HG03064 (cell line): ENCODE data around the gene KRT24.

Source experiments
- ATAC-seq: cut with Tn5 transposase; IDR thresholded peaks from one replicate; pipeline ENCODE4 v1.9.1; 2021; ENCODE audit warnings: low read depth; ENCODE audit not compliant: unreplicated experiment

The KRT24 gene

GRCh38 chr17:40695874-40696472 is 7.6 kb downstream of the KRT24 start:
- ATAC-seq: no peak

DNA sequence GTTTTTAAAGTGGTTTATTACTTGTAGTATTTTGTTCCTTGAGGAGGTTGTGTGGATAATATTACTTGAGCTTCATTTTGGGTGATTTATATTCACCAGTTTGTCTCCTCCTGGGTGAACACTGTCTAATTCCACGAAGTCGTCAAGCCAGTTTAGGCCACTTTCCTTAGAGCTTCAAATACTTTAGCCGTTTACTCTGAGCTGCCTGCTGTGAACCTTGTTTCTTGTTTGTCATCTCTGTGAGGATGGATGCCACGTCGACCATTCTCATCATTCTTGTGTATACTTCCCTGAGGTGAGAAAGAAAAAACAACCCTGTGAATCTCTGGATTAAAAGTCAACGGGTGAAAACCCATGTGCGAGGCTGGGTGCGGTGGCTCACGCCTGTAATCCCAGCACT is 9.0 kb downstream of the KRT24 start:
- no peak for ATAC-seq

DNA sequence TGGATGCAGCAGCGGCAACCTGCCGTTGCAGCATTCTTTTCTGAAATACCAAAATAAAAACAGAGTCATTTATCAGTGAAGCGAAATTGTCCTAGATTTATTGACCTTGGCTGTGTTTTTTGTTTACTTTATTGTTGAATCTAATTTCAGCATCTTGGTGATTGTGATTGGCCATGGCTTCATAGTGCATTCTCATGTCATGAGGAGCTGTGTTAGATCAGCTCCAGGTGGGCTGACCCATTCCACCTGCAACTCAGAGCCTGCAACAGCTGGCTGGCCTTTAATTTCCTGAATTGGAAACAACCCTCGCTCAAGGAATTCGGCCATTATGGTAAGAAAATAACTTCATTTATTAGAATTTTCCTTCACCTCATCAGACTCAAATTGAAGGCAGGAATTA is 16.4 kb downstream of the KRT24 start:
- ATAC-seq: no peak

- ATAC-seq: no peak
These were observed 17.4 kb downstream of the KRT24 start for GRCh38 chr17:40686192-40686591.

DNA sequence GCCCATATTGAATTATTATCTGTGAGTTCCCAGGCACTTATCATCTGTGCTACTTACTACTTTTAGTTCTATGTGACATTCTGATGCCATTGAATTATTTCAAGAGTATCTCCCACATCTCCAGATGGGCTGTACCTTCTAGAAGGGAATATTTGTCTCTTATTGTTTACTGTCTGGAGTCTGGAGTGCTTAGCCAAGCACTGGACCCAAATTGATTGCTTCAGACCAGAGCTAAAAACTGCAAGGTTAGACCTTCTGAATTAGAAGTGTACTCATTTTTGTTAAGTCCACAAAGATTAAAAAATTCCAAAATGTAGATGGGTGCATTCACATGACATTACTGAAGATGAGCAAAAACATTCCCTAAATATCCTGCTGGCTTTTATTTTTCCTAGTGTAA is 22.6 kb downstream of the KRT24 start:
- ATAC-seq: no peak

DNA sequence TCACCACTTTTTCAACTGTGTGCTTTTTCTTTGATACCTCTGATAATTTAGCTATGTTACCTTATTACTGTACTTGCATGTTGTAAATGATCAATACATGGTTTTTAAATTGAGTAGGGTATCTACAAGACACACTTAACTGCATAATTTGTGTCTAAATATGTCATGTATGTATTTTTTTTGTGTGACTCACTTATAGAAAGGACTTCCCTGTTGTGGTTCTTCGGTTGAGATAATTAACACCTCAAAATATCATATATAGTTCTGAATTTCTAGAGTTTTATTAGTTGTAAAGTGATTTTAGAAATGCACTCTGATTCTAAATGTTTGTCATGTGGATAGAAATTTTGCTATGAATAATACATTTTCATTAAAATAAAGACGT is 24.0 kb downstream of the KRT24 start:
- no peak for ATAC-seq

- ATAC-seq: no peak
These were observed 24.5 kb downstream of the KRT24 start for GRCh38 chr17:40678902-40679522.

DNA sequence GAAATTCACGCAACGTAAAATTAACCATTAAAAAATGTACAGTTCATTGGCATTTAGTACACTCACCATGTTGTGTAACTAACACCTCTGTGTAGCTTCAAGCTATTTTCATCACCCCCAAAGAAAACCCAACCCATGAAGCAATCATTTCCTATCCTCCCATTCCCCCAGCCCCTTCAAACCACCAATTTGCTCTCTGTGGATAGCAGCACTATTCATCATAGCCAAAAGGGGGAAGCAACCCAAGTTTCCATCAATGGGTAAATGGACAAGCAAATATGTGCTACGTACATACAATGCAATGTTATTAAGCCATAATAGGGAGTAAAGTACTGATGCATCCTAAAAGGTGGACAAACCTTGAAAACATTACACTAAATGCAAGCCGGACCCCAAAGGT is 27.6 kb downstream of the KRT24 start:
- no peak for ATAC-seq

- no peak for ATAC-seq
These were observed 30.9 kb downstream of the KRT24 start for GRCh38 chr17:40672654-40673053.

- no peak for ATAC-seq
These were observed 32.3 kb downstream of the KRT24 start for GRCh38 chr17:40671282-40671681.

GRCh38 chr17:40666331-40666730 is 37.2 kb downstream of the KRT24 start:
- ATAC-seq: no peak

DNA sequence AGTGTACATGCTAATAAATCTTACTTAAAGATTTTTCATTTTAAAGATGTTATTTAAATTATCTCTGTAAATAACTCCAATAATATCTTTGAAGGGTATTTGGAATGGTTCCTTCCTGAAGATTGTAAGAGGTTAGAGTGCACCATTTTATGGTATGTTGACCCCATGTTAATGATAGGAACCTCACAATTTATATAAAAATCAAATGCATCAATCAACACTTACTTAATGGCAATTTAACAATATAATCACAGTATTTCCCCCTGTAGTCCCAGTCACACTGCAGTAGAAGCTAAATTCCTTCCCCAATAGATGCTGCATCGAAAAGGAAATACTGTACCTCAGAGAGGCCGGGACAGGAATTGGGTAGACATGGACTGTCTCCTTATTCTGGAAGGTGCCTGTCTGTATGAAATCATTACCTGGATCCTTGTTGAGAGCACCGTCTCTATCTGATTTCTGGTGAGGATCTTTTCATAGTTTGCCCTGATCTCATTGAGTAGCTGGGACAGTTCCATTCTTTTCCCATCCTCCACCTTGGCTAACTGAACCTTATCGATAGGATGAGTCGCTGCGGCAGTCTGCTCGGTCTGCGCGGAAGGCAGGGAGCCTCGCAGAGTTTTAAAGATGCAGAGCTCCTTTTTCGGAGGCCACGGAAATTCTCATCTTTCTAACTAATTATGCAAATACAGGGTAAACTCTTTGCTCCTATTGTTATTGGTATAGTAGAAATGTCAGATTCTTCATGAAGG is 38.8 kb downstream of the KRT24 start, which contains the start of gene KRT222:
TSS of gene KRT222 (minus strand) at position 596 of the 752 bp plus-strand sequence. CDS start at position 518, 78 bp downstream.
- ATAC-seq: no peak

GRCh38 chr17:40663252-40663651 is 40.3 kb downstream of the KRT24 start:
- ATAC-seq: no peak

GRCh38 chr17:40659911-40660310 is 43.6 kb downstream of the KRT24 start:
- no peak for ATAC-seq

DNA sequence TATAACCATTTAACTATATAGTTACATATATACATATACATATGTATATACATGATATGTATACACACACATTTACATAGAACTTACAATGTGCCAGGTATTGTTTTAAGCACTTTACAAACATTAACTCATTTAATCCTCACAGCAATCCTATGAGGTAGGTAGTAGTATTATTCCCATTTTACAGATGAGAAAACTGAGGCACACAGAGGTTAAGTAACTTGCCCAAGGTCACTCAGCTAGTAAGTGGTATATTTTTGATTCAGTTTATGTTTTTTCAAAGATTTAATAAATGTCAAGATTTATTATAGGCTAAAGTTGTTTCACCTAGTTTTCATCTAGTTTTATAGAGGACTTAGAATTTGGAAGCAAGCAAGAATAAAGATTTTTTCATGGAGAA is 45.2 kb downstream of the KRT24 start:
- ATAC-seq: no peak

DNA sequence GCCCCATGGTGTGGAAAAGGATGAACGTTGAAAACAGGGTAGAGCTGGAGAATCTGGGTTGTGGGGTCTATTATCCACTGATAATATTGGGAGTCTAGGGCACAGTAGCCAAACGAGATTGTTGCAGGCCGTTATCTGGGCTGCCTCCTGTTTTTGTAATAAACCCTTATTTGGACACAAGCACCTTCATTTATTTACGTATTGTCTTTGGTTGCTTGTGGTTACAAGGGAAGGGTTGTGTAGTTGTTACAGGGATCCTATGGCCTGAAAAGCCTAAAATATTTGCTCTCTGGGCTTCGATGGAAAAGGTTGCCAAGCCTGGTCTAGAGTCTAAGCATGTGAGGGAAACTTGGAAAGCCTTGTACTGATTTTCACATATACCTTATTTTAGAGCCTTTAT is 51.6 kb downstream of the KRT24 start:
- no peak for ATAC-seq

DNA sequence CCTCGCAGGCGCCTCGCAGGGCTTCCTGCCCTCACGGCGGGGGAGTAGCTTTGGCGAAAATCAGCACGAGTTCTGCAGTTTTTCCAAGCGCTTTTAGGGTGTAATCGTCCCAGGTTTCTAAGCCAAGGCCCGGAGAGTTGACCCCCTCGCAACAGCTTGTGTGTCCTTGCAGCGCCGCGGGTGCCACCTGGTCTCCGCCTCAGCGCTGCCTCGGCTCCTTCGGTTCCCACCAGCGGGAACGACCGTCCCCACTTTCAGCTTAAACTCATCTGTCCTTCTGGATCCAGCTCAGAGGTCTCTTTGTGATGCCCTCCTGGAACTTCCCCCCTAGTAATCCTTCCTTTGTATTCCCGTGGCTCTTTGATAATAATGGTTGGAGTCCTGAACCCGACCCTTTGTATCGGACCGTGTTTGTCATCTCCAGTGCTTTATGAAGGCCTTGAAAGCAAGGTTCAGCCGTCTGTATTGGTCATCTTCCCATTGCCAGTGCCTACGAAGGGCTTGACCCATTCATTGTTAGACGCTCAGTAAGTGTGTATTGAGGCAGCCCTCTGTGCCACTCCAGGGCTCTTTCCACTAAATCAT is 55.1 kb downstream of the KRT24 start:
- no peak for ATAC-seq
